DND-41 (cell line): ENCODE data around the gene ONECUT1.

Source experiments
- ATAC-seq: fragments of 200-7000 bp; cut with Tn5 transposase; 3 replicates; pipeline ENCODE4 v1.9.1; 2021; ENCODE audit warnings: low read depth; ENCODE audit not compliant: insufficient read depth
- DNase-seq: peaks from one replicate; pipeline ENCODE4 v3.0.0-alpha.2; 2020
- H2AFZ ChIP-seq: 2 replicates; pipeline ENCODE4 v1.6.0; 2012; ENCODE audit warnings: low read depth, low read length
- H3K27ac ChIP-seq: 2 replicates; pipeline ENCODE4 v1.5.1; 2012; ENCODE audit warnings: low read length, inconsistent platforms
- H3K27me3 ChIP-seq: fragments of 200-600 bp; sonication (generic); 2 replicates; pipeline ENCODE4 v1.6.0; 2012; ENCODE audit warnings: low read length, mild to moderate bottlenecking, inconsistent platforms; ENCODE audit not compliant: insufficient read depth, poor library complexity
- H3K36me3 ChIP-seq: 2 replicates; pipeline ENCODE4 v1.5.1; 2012; ENCODE audit warnings: low read length, inconsistent platforms; ENCODE audit not compliant: insufficient read depth
- H3K4me1 ChIP-seq: 2 replicates; pipeline ENCODE4 v1.5.1; 2012; ENCODE audit warnings: mild to moderate bottlenecking, low read length; ENCODE audit not compliant: insufficient read depth
- H3K4me2 ChIP-seq: 2 replicates; pipeline ENCODE4 v1.6.0; 2012; ENCODE audit warnings: mild to moderate bottlenecking, moderate library complexity, low read length, inconsistent platforms; ENCODE audit not compliant: insufficient read depth
- H3K4me3 ChIP-seq, 2 experiments: fragments of 200-600 bp in 1 of 2; shearing (Covaris generic) in 1 of 2; 2 replicates each; pipeline ENCODE4 v1.5.1; 2012 to 2016; ENCODE audit warnings: inconsistent platforms in 2 of 2, low read length in 2 of 2, mild to moderate bottlenecking in 2 of 2, low read depth in 1 of 2, moderate library complexity in 1 of 2
- H3K79me2 ChIP-seq: 2 replicates; pipeline ENCODE4 v1.6.0; 2012; ENCODE audit warnings: low read length, inconsistent platforms; ENCODE audit not compliant: insufficient read depth
- H3K9ac ChIP-seq: 2 replicates; pipeline ENCODE4 v1.6.0; 2012; ENCODE audit warnings: low read depth, mild to moderate bottlenecking, inconsistent platforms, low read length, moderate library complexity
- H3K9me3 ChIP-seq: 2 replicates; pipeline ENCODE4 v1.5.1; 2012; ENCODE audit warnings: low read length, moderate library complexity, mild to moderate bottlenecking, inconsistent platforms; ENCODE audit not compliant: insufficient read depth, severe bottlenecking
- H4K20me1 ChIP-seq: 2 replicates; pipeline ENCODE4 v1.6.0; 2012; ENCODE audit warnings: low read length; ENCODE audit not compliant: insufficient read depth
- CTCF ChIP-seq: IDR thresholded peaks from 2 replicates; pipeline ENCODE4 v1.5.1; 2012; ENCODE audit warnings: borderline replicate concordance, low read length, moderate library complexity, mild to moderate bottlenecking; ENCODE audit not compliant: poor library complexity, severe bottlenecking; ENCODE audit errors: extremely low read depth
- EZH2 ChIP-seq: IDR thresholded peaks from 3 replicates; pipeline ENCODE4 v1.6.1; 2012; ENCODE audit warnings: borderline replicate concordance, low read depth, mild to moderate bottlenecking, moderate library complexity, low read length, inconsistent platforms; ENCODE audit not compliant: severe bottlenecking

ONECUT1 gene

DNA sequence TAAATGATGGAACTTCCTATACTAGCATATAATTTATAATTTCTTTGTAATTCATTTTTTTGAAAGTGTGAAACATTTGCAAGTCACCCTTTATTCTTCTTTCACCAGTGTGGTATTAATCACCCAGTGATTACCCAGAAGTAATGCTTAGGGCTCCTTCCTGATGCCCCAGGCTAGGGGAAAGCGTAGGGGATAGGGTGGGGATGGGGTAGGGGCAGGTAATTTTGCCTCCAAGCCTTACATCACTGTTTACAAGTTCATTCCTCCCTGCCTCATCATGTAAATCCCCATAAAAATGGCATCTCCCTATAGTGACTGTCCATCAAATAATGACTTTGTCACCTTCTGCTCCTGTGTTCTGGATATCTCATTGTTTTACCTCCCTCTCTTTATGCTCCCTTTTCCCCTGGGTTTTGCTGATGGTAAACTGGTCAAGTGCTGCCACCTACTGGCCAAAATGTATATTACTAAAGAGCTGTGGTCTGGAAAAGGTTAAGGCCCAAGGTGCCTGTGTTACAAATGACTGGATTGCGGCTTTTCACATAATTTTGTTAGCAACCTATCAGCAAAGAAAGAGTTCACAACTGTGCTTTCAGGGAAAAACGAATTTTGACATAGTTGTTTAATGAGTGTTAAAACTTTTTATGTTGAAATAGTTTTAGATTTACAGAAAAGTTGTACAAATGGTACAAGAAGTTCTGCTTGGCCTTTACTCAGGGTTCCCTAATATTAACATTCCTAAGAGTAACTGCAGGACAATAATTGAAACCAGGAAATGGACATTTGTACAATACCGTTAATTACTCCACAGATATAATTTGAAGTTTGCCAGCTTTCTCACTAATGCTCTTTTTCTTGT lies 54.7 kb downstream of the ONECUT1 start:
- TF ChIP-seq EZH2, result no peak
- peak; percentile 84 for TF ChIP-seq CTCF
- Histone ChIP-seq H3K27ac (no peak overlapping the region), H3K79me2 (no peaks in the 10 kb centered on the region), H4K20me1 (no peaks in the 10 kb centered on the region), H3K27me3 (no peaks in the 10 kb centered on the region), H3K4me3 (no peak overlapping the region), H2AFZ (no peak overlapping the region), H3K9ac (no peak overlapping the region), H3K36me3 (no peaks in the 10 kb centered on the region), H3K9me3 (no peaks in the 10 kb centered on the region), H3K4me1 (no peaks in the 10 kb centered on the region), H3K4me2 (no peak overlapping the region)
- ATAC-seq (peak; percentile 92), DNase-seq (peak; percentile 72)

GRCh38 chr15:52734329-52734728 lies 55.8 kb downstream of the ONECUT1 start:
- ATAC-seq, result no peak
- Histone ChIP-seq H3K4me3 (no peak overlapping the region), H3K9ac (no peak overlapping the region), H3K27ac (no peak overlapping the region), H3K9me3 (no peaks in the 10 kb centered on the region), H3K4me2 (no peak overlapping the region), H3K27me3 (no peaks in the 10 kb centered on the region), H2AFZ (no peak overlapping the region), H3K4me1 (peaks cover 3% of the 10 kb centered on the region; the same call in 1 of the 2 replicates), H3K36me3 (no peaks in the 10 kb centered on the region), H3K79me2 (no peaks in the 10 kb centered on the region), H4K20me1 (no peaks in the 10 kb centered on the region)
- DNase-seq, result no peak
- no peak for TF ChIP-seq CTCF

GRCh38 chr15:52733696-52734255 lies 56.4 kb downstream of the ONECUT1 start:
- no peaks in the 10 kb centered on the region for H3K36me3 ChIP-seq
- no peak overlapping the region for H2AFZ ChIP-seq
- DNase-seq (no peak), ATAC-seq (no peak)
- no peaks in the 10 kb centered on the region for H4K20me1 ChIP-seq
- TF ChIP-seq EZH2 (no peak), CTCF (no peak)
- no peak overlapping the region for H3K27ac ChIP-seq
- H3K9ac ChIP-seq, result no peak overlapping the region
- H3K4me3 ChIP-seq, result no peak overlapping the region
- no peak overlapping the region for H3K4me2 ChIP-seq
- no peaks in the 10 kb centered on the region for H3K27me3 ChIP-seq
- H3K9me3 ChIP-seq, result no peaks in the 10 kb centered on the region
- no peaks in the 10 kb centered on the region for H3K79me2 ChIP-seq
- peaks cover 3% of the 10 kb centered on the region; the same call in 1 of the 2 replicates for H3K4me1 ChIP-seq
